H1 (cell line): Measurements from ENCODE around the gene CFAP61. TPM values are rescaled to one million over a fixed set of nuclear protein-coding genes. Genes with fewer than 3 reads are reported as not detected.

Source experiments
- CTCF ChIA-PET: fragments of 300-600 bp; sonication (Branson Sonifier 250); formaldehyde crosslinking; loops from one replicate; lab custom pipeline; 2021; ENCODE audit not compliant: partially characterized antibody; lab: Charles Lee
- POLR2A ChIA-PET: fragments of 300-600 bp; sonication (Branson Sonifier 250); formaldehyde crosslinking; loops from one replicate; lab custom pipeline; 2021; ENCODE audit warnings: inconsistent platforms; ENCODE audit not compliant: partially characterized antibody; lab: Charles Lee
- DNase-seq, 2 experiments: peaks; one replicate each; pipeline versions ENCODE4 v3.0.0 to v3.0.0-alpha.2; 2010 to 2022; ENCODE audit warnings: low spot score in 2 of 2, low read depth in 1 of 2, mixed read lengths in 1 of 2
- FAIRE-seq: peaks from 2 replicates; lab custom pipeline; 2011; peaks lifted over from hg19 to GRCh38; lab: Jason Lieb, UNC
- H2AFZ ChIP-seq: 2 replicates; pipeline ENCODE4 v1.8.1; 2012; ENCODE audit warnings: low read length, inconsistent platforms
- H2AK5ac ChIP-seq: 2 replicates; pipeline ENCODE4 v1.6.1; 2013; ENCODE audit warnings: low read depth, low read length
- H2BK120ac ChIP-seq: replicated peaks from 2 replicates; pipeline ENCODE3; 2013; ENCODE audit warnings: low read depth, low read length, inconsistent platforms
- H2BK12ac ChIP-seq: 2 replicates; pipeline ENCODE4 v1.6.1; 2013; ENCODE audit warnings: low read depth, low read length
- H2BK15ac ChIP-seq: 2 replicates; pipeline ENCODE4 v1.6.1; 2013; ENCODE audit warnings: low read length
- H2BK20ac ChIP-seq: 2 replicates; pipeline ENCODE4 v1.6.1; 2013; ENCODE audit warnings: low read length
- H2BK5ac ChIP-seq: 2 replicates; pipeline ENCODE4 v1.6.1; 2013; ENCODE audit warnings: low read depth, low read length
- H3K14ac ChIP-seq: 2 replicates; pipeline ENCODE4 v1.6.1; 2013; ENCODE audit warnings: inconsistent platforms; ENCODE audit not compliant: insufficient read length
- H3K18ac ChIP-seq: 2 replicates; pipeline ENCODE4 v1.6.1; 2013; ENCODE audit warnings: low read length; ENCODE audit errors: extremely low read depth
- H3K23ac ChIP-seq: 2 replicates; pipeline ENCODE4 v1.6.1; 2013; ENCODE audit warnings: inconsistent platforms; ENCODE audit not compliant: insufficient read length
- H3K23me2 ChIP-seq: 2 replicates; pipeline ENCODE4 v1.6.1; 2013; ENCODE audit warnings: low read depth, low read length
- H3K27ac ChIP-seq: 2 replicates; pipeline ENCODE4 v1.6.1; 2011; ENCODE audit warnings: low read depth, low read length, inconsistent platforms
- H3K27me3 ChIP-seq, 4 experiments: replicated peaks in 1 of 4; 1 replicate in 1 of 4; 2 replicates in 3 of 4; pipeline versions ENCODE4 v1.6.1 to v1.8.1; 2011 to 2013; ENCODE audit warnings: low read length in 3 of 4, mild to moderate bottlenecking in 3 of 4, inconsistent platforms in 2 of 4, mixed read lengths in 2 of 4, moderate library complexity in 1 of 4; ENCODE audit not compliant: control insufficient read depth in 3 of 4, insufficient read depth in 3 of 4; ENCODE audit errors: extremely low read depth in 1 of 4
- H3K36me3 ChIP-seq, 4 experiments: 2 replicates each; pipeline versions ENCODE4 v1.6.1 to v1.8.1; 2011 to 2013; ENCODE audit warnings: mild to moderate bottlenecking in 4 of 4, low read length in 3 of 4, moderate library complexity in 2 of 4, control low read depth in 1 of 4, inconsistent platforms in 1 of 4; ENCODE audit not compliant: insufficient read depth in 4 of 4, control insufficient read depth in 2 of 4
- H3K4ac ChIP-seq: replicated peaks from 2 replicates; pipeline ENCODE3; 2013; ENCODE audit warnings: low read length, low read depth, mixed read lengths, inconsistent platforms; ENCODE audit not compliant: insufficient read length
- H3K4me1 ChIP-seq, 4 experiments: replicated peaks in 1 of 4; 1 replicate in 1 of 4; 2 replicates in 3 of 4; pipeline versions ENCODE4 v1.6.1 to v1.8.1; 2011 to 2013; ENCODE audit warnings: low read length in 3 of 4, inconsistent platforms in 2 of 4, mixed read lengths in 1 of 4; ENCODE audit not compliant: insufficient read depth in 4 of 4, control insufficient read depth in 3 of 4
- H3K4me2 ChIP-seq, 2 experiments: 2 replicates each; pipeline versions ENCODE4 v1.6.1 to v1.8.1; 2011 to 2013; ENCODE audit warnings: low read depth in 2 of 2, low read length in 2 of 2, control low read depth in 1 of 2, inconsistent platforms in 1 of 2, mild to moderate bottlenecking in 1 of 2; ENCODE audit not compliant: insufficient read depth in 1 of 2
- H3K4me3 ChIP-seq, 4 experiments: fragments of 200-600, 300-600 bp in 1 of 4; sonication (generic), shearing (Covaris generic), sonication (Bioruptor Twin) in 1 of 4; 2 replicates each; pipeline versions ENCODE4 v1.5.1 to v1.8.1; 2011 to 2016; ENCODE audit warnings: low read length in 4 of 4, low read depth in 3 of 4, control low read depth in 2 of 4, inconsistent platforms in 2 of 4, mild to moderate bottlenecking in 2 of 4, mixed read lengths in 1 of 4, moderate library complexity in 1 of 4; ENCODE audit not compliant: insufficient read depth in 2 of 4; ENCODE audit errors: extremely low read depth in 1 of 4
- H3K56ac ChIP-seq: replicated peaks from 2 replicates; pipeline ENCODE3; 2013; ENCODE audit warnings: low read depth, mild to moderate bottlenecking, mixed read lengths, low read length, inconsistent platforms; ENCODE audit not compliant: insufficient read length
- H3K79me1 ChIP-seq: 2 replicates; pipeline ENCODE4 v1.6.1; 2013; ENCODE audit warnings: low read depth, low read length, control low read depth
- H3K79me2 ChIP-seq, 2 experiments: 2 replicates each; pipeline versions ENCODE4 v1.6.1 to v1.8.1; 2012 to 2013; ENCODE audit warnings: low read length in 2 of 2, mild to moderate bottlenecking in 2 of 2, inconsistent platforms in 1 of 2; ENCODE audit not compliant: insufficient read depth in 2 of 2, control insufficient read depth in 1 of 2
- H3K9ac ChIP-seq, 4 experiments: replicated peaks in 1 of 4; 1 replicate in 1 of 4; 2 replicates in 3 of 4; pipeline versions ENCODE4 v1.6.1 to v1.8.1; 2011 to 2013; ENCODE audit warnings: low read depth in 3 of 4, low read length in 3 of 4, control low read depth in 2 of 4, mild to moderate bottlenecking in 2 of 4, moderate library complexity in 2 of 4, inconsistent platforms in 1 of 4; ENCODE audit errors: extremely low read depth in 1 of 4
- H3K9me3 ChIP-seq, 2 experiments: 2 replicates each; pipeline versions ENCODE4 v1.6.1 to v1.8.1; 2012 to 2013; ENCODE audit warnings: mild to moderate bottlenecking in 2 of 2, moderate library complexity in 2 of 2, control low read depth in 1 of 2, inconsistent platforms in 1 of 2, low read depth in 1 of 2, low read length in 1 of 2, mixed read lengths in 1 of 2; ENCODE audit not compliant: insufficient read depth in 2 of 2
- H4K20me1 ChIP-seq, 2 experiments: replicated peaks in 1 of 2; 2 replicates each; pipeline versions ENCODE3 to v1.8.1; 2011 to 2013; ENCODE audit warnings: inconsistent platforms in 2 of 2, low read length in 2 of 2, mild to moderate bottlenecking in 1 of 2; ENCODE audit not compliant: insufficient read depth in 2 of 2, control insufficient read depth in 1 of 2
- H4K5ac ChIP-seq: 2 replicates; pipeline ENCODE4 v1.6.1; 2013; ENCODE audit warnings: low read length, low read depth, mixed read lengths, inconsistent platforms; ENCODE audit not compliant: insufficient read length
- H4K8ac ChIP-seq: 2 replicates; pipeline ENCODE4 v1.8.0; 2013; ENCODE audit warnings: mild to moderate bottlenecking, moderate library complexity, low read length, inconsistent platforms; ENCODE audit not compliant: insufficient read depth; ENCODE audit errors: extremely low read depth
- H4K91ac ChIP-seq: replicated peaks from 2 replicates; pipeline ENCODE3; 2013; ENCODE audit warnings: low read length, mixed read lengths, inconsistent platforms; ENCODE audit not compliant: insufficient read length
- BRCA1 ChIP-seq: IDR thresholded peaks from 2 replicates; pipeline ENCODE4 v1.6.1; 2012; ENCODE audit warnings: low read depth, low read length, improper control_type of control experiment
- CEBPB ChIP-seq: IDR thresholded peaks from 2 replicates; pipeline ENCODE4 v1.6.1; 2012; ENCODE audit warnings: low read depth, low read length
- CHD1 ChIP-seq: IDR thresholded peaks from 2 replicates; pipeline ENCODE4 v1.6.1; 2012; ENCODE audit warnings: low read depth, low read length, improper control_type of control experiment
- CREB1 ChIP-seq: IDR thresholded peaks from 2 replicates; pipeline ENCODE4 v1.6.1; 2012; ENCODE audit warnings: inconsistent platforms
- JUN ChIP-seq: IDR thresholded peaks from 2 replicates; pipeline ENCODE4 v1.6.1; 2011; ENCODE audit warnings: low read depth, mild to moderate bottlenecking, improper control_type of control experiment, low read length
- KDM4A ChIP-seq: IDR thresholded peaks from one replicate; pipeline ENCODE4 v1.7.1; 2012; ENCODE audit warnings: low read depth, mild to moderate bottlenecking, moderate library complexity, low read length, inconsistent platforms; ENCODE audit not compliant: severe bottlenecking
- POLR2A ChIP-seq, 2 experiments: IDR thresholded peaks; 1 replicate in 1 of 2; 2 replicates in 1 of 2; pipeline ENCODE4 v1.6.1; 2011; ENCODE audit warnings: low read depth in 2 of 2, low read length in 2 of 2, mild to moderate bottlenecking in 2 of 2; ENCODE audit errors: control extremely low read depth in 1 of 2
- POLR2AphosphoS5 ChIP-seq: IDR thresholded peaks from 2 replicates; pipeline ENCODE4 v1.6.1; 2011; ENCODE audit warnings: low read depth, low read length
- RNF2 ChIP-seq: fragments of 200-900, 300-1000 bp; sonication (generic); IDR thresholded peaks from 2 replicates; pipeline ENCODE4 v1.7.1; 2016; ENCODE audit warnings: borderline replicate concordance, low read depth, mild to moderate bottlenecking, antibody characterized with exemption, low read length; ENCODE audit not compliant: poor library complexity, severe bottlenecking; ENCODE audit errors: missing control alignments
- SIN3A ChIP-seq, 2 experiments: IDR thresholded peaks in 1 of 2; conservative IDR thresholded peaks in 1 of 2; 2 replicates each; pipeline ENCODE4 v1.6.1; 2011 to 2012; ENCODE audit warnings: low read length in 2 of 2, improper control_type of control experiment in 1 of 2, low read depth in 1 of 2, mild to moderate bottlenecking in 1 of 2
- SIX5 ChIP-seq: IDR thresholded peaks from 2 replicates; pipeline ENCODE4 v1.6.1; 2011; ENCODE audit warnings: mild to moderate bottlenecking, low read depth, low read length
- TEAD4 ChIP-seq: IDR thresholded peaks from 2 replicates; pipeline ENCODE4 v1.6.1; 2012; ENCODE audit warnings: low read depth, low read length, inconsistent platforms, mixed read lengths
- USF2 ChIP-seq: IDR thresholded peaks from 2 replicates; pipeline ENCODE4 v1.6.1; 2011; ENCODE audit warnings: low read length, improper control_type of control experiment
- ZNF274 ChIP-seq: IDR thresholded peaks from 2 replicates; pipeline ENCODE4 v1.7.0; 2012; ENCODE audit warnings: low read length, borderline replicate concordance; ENCODE audit errors: extremely low read depth
- WGBS, 2 experiments: shearing (Covaris generic) in 1 of 2; methylation state at CpG; one replicate each; pipeline versions ENCODE4 v1.1.6 to v1.1.7; 2013 to 2015; ENCODE audit warnings: low lambda C conversion rate in 2 of 2, mixed read lengths in 2 of 2, inconsistent platforms in 1 of 2, low coverage in 1 of 2, missing lambda C conversion rate in 1 of 2; ENCODE audit not compliant: insufficient replicate concordance in 2 of 2, insufficient coverage in 1 of 2, insufficient read length in 1 of 2; ENCODE audit errors: extremely low coverage in 1 of 2, missing lambda C conversion rate in 1 of 2; 5-methylcytosine and 5-hydroxymethylcytosine counted together
- polyA plus RNA-seq, 7 experiments: library from polyadenylated mRNA; depleted of rRNA in 3 of 7; stranded (reverse) in 5 of 7; unstranded in 2 of 7; fragments of >200 nt in 5 of 7; fragments of 200-250 nt in 2 of 7; gene quantifications; 1 replicate in 5 of 7; 2 replicates in 1 of 7; 4 replicates in 1 of 7; pipeline versions ENCODE4 v1.2.1 to v1.2.3, GENCODE V29; 2011 to 2013; ENCODE audit warnings: missing spikeins in 2 of 7, mixed read lengths in 2 of 7
- total RNA-seq: library from RNA; stranded (reverse); fragmentation: NEBNext Ultra II Directional; extraction: Animal tissue kit (Norgen Biotek cat#: 25700); gene quantifications from 2 replicates; pipeline ENCODE4 v1.2.1, GENCODE V29; 2021

The CFAP61 gene
- total and polyA plus RNA-seq, 2 of the 8 experiments (the other 6 are each of a cell fraction or from before 2014, with no cell fraction given), result 0.29 to 0.61 TPM

GRCh38 chr20:20289331-20289730 lies 237.0 kb downstream of the CFAP61 start:
- no peak for DNase-seq
- CTCF ChIA-PET, result no interaction called here
- TF ChIP-seq ZNF274 (no peak), SIX5 (no peak), TEAD4 (no peak), RNF2 (no peak), KDM4A (no peak), BRCA1 (no peak), CREB1 (no peak), POLR2A (IDR thresholded peaks at IDR 0.05; ENCODE audit: control extremely low read depth in 1 of 2, low read depth in 2 of 2, low read length in 2 of 2) (no peak), SIN3A (conservative IDR thresholded peaks at IDR 0.05 in 1 of 2, IDR thresholded peaks at IDR 0.05 in 1 of 2; ENCODE audit: low read depth in 1 of 2, low read length in 2 of 2) (no peak), CEBPB (no peak), CHD1 (no peak), POLR2AphosphoS5 (no peak), USF2 (no peak), JUN (no peak)

More at GRCh38 chr20:20289331-20289730, 237.0 kb downstream of the CFAP61 start:
- H3K9me3 ChIP-seq, result no peaks in the 10 kb centered on the region
- no peak overlapping the region for H3K4me2 ChIP-seq
- H3K79me1 ChIP-seq, result no peaks in the 10 kb centered on the region
- H2BK120ac ChIP-seq, result no peak overlapping the region
- no peak overlapping the region for H2BK20ac ChIP-seq
- no peak overlapping the region for H4K8ac ChIP-seq
- no peak overlapping the region for H3K9ac ChIP-seq
- no peak overlapping the region for H2BK12ac ChIP-seq
- WGBS, 2 experiments, result 90% methylated on average over 3 of the region's 3 CpGs; no CpG with 5 or more reads in 1 of the 2 experiments
- no peak overlapping the region for H3K56ac ChIP-seq
- H3K4ac ChIP-seq, result no peak overlapping the region
- H3K4me3 ChIP-seq, result no peak overlapping the region
- H3K27ac ChIP-seq, result no peak overlapping the region
- H3K4me1 ChIP-seq, result no peaks in the 10 kb centered on the region
- H2BK15ac ChIP-seq, result no peak overlapping the region
- no peaks in the 10 kb centered on the region for H4K20me1 ChIP-seq
- H4K5ac ChIP-seq, result no peak overlapping the region
- H3K23ac ChIP-seq, result no peak overlapping the region
- H2AFZ ChIP-seq, result no peak overlapping the region
- POLR2A ChIA-PET, result no interaction called here
- no peak overlapping the region for H2BK5ac ChIP-seq
- FAIRE-seq, result no peak
- no peak overlapping the region for H3K14ac ChIP-seq
- H3K23me2 ChIP-seq, result no peaks in the 10 kb centered on the region
- H3K18ac ChIP-seq, result no peak overlapping the region
- no peaks in the 10 kb centered on the region for H3K79me2 ChIP-seq
- H3K36me3 ChIP-seq, result no peaks in the 10 kb centered on the region
- H3K27me3 ChIP-seq, result no peaks in the 10 kb centered on the region
- H2AK5ac ChIP-seq, result no peak overlapping the region
- no peak overlapping the region for H4K91ac ChIP-seq
